Tibial artery (tissue), 4 donors: ENCODE data around the gene ELOVL4.

Experiments
- DNase-seq, 2 donors: peaks; one replicate each; pipeline ENCODE4 v3.0.0-alpha.2; 2019
- H3K27ac ChIP-seq, 2 donors: fragments of 200-600 bp; sonication (generic) in 1 of 2; 1 replicate in 1 of 2; 2 replicates in 1 of 2; pipeline ENCODE4 v1.5.1; 2018 to 2019; ENCODE audit warnings: mild to moderate bottlenecking in 1 of 2
- H3K27me3 ChIP-seq, 2 donors: fragments of 200-600 bp; sonication (generic) in 1 of 2; one replicate each; pipeline versions ENCODE4 v1.5.1 to v1.6.0; 2016 to 2019
- H3K36me3 ChIP-seq, 3 donors: fragments of 200-600 bp; sonication (generic) in 2 of 3; one replicate each; pipeline ENCODE4 v1.5.1; 2016 to 2019; ENCODE audit warnings: mild to moderate bottlenecking in 2 of 3
- H3K4me1 ChIP-seq, 4 donors: fragments of 200-600 bp; sonication (generic) in 2 of 4; 1 replicate in 3 of 4; 2 replicates in 1 of 4; pipeline ENCODE4 v1.5.1; 2016 to 2019
- H3K4me3 ChIP-seq, 2 donors: fragments of 200-600 bp; sonication (generic) in 1 of 2; 1 replicate in 1 of 2; 2 replicates in 1 of 2; pipeline ENCODE4 v1.5.1; 2018 to 2019; ENCODE audit warnings: mild to moderate bottlenecking in 2 of 2
- H3K9me3 ChIP-seq, 3 donors: fragments of 200-600 bp; sonication (generic) in 1 of 3; one replicate each; pipeline ENCODE4 v1.5.1; 2016 to 2019
- intact Hi-C: fragments of 100-400 bp; cut with DNase I; formaldehyde crosslinking; loops from one replicate; pipeline ENCODE4 v1.15.0; 2023; ENCODE audit warnings: low total_unique reads
- TF ChIP-seq, protein P1 (sequence below), 2 experiments: fragments of 200-600 bp in 1 of 2; fragments of 450-650 bp in 1 of 2; IDR thresholded peaks; one replicate each; pipeline ENCODE4 v1.5.1; 2017 to 2019; ENCODE audit warnings: antibody characterized with exemption in 2 of 2, mild to moderate bottlenecking in 1 of 2, moderate library complexity in 1 of 2

ELOVL4 gene

DNA sequence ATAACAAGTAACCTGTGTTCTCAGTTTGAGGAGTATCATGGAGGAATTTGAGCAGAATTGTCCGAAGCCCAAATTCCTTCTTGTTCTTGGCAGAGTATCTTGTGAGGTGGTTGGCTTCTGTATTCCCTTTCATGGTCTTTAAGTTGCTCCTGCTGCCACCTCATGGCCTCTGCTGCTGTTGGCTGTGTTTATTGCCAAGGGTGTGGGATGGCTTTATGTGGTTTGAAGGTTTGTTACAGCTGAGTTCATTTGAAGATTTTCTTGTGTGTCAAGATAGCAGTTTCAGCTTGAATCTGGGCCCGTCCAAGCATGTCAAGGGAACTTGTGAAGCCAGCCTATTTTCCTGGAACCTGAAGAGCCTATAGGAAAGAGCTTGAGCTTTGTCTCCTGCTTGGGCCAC is 36.9 kb upstream of the ELOVL4 start:
- no peak for DNase-seq
- Histone ChIP-seq H3K9me3 (no peaks in the 10 kb centered on the region), H3K27ac (no peak overlapping the region), H3K27me3 (no peaks in the 10 kb centered on the region), H3K36me3 (no peaks in the 10 kb centered on the region), H3K4me1 (no peaks in the 10 kb centered on the region), H3K4me3 (no peak overlapping the region)
- TF ChIP-seq, protein P1, sequence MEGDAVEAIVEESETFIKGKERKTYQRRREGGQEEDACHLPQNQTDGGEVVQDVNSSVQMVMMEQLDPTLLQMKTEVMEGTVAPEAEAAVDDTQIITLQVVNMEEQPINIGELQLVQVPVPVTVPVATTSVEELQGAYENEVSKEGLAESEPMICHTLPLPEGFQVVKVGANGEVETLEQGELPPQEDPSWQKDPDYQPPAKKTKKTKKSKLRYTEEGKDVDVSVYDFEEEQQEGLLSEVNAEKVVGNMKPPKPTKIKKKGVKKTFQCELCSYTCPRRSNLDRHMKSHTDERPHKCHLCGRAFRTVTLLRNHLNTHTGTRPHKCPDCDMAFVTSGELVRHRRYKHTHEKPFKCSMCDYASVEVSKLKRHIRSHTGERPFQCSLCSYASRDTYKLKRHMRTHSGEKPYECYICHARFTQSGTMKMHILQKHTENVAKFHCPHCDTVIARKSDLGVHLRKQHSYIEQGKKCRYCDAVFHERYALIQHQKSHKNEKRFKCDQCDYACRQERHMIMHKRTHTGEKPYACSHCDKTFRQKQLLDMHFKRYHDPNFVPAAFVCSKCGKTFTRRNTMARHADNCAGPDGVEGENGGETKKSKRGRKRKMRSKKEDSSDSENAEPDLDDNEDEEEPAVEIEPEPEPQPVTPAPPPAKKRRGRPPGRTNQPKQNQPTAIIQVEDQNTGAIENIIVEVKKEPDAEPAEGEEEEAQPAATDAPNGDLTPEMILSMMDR (IDR thresholded peaks at IDR 0.05) = no peak
- intact Hi-C loops = no loop called here

DNA sequence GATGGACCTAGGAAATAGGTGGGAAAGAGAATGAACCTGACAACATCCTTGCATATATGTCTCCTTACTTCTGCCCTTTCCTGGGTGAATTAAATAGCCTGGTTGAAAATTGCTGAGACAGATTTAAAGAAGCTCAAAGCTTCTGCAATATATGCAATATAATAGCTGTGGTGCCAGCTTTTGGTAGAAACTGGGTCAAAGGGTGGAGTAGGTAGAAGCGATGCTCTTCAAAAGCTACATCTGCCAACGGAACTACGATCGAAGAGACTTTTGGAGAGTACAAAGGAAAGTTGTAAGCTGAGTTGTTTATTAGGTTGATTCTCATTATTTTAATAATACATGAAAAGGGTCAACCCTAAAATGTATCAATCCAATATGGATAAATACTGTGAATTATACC is 34.3 kb upstream of the ELOVL4 start:
- no peaks in the 10 kb centered on the region for H3K27me3 ChIP-seq
- TF ChIP-seq, protein P1 (IDR thresholded peaks at IDR 0.05) = no peak
- H3K4me1 ChIP-seq = no peaks in the 10 kb centered on the region
- DNase-seq = no peak
- H3K36me3 ChIP-seq = no peaks in the 10 kb centered on the region
- H3K4me3 ChIP-seq = no peak overlapping the region
- no peaks in the 10 kb centered on the region for H3K9me3 ChIP-seq
- intact Hi-C loops = no loop called here
- H3K27ac ChIP-seq = no peak overlapping the region

DNA sequence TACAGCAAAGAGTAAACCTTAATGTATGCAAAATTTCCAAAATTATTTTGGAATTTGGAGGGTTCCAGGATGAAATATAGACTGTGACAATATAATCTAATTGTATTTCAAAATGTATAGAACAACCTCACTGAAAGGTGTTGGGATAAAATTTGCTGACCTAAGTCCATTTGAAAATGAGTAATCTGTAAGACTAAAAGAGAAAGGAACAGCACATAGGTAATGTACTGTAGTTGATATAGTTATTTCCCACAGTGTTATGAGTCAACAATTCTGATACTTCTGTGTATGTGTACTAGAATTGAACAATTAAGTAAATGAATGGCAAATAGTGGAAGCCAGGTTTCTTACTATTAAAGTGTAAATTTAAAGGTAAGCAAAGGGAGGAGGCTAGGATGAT is 23.8 kb upstream of the ELOVL4 start:
- intact Hi-C loops = no loop called here
- H3K9me3 ChIP-seq = peaks cover 0 to 17% (median 11%) of the 10 kb centered on the region in 3 donors
- no peaks in the 10 kb centered on the region for H3K4me1 ChIP-seq
- no peak overlapping the region for H3K27ac ChIP-seq
- H3K27me3 ChIP-seq = no peaks in the 10 kb centered on the region
- H3K36me3 ChIP-seq = no peaks in the 10 kb centered on the region
- DNase-seq = no peak
- no peak overlapping the region for H3K4me3 ChIP-seq
- TF ChIP-seq, protein P1 (IDR thresholded peaks at IDR 0.05) = no peak

DNA sequence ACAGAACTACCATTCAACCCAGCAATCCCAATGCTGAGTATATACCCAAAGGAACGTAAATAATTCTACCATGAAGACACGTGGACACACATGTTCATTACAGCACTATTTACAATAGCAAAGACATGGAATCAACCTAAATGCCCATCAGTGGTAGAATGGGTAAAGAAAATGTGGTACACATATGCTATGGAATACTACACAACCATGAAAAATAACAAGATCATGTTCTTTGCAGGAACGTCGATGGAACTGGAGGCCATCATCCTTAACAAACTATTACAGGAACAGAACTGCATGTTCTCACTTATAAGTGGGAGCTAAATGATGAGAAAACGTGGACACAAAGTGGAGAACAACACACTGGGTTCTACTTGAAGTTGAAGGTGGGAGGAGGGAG is 22.4 kb upstream of the ELOVL4 start:
- H3K9me3 ChIP-seq = peaks cover 0 to 17% (median 11%) of the 10 kb centered on the region in 3 donors

DNA sequence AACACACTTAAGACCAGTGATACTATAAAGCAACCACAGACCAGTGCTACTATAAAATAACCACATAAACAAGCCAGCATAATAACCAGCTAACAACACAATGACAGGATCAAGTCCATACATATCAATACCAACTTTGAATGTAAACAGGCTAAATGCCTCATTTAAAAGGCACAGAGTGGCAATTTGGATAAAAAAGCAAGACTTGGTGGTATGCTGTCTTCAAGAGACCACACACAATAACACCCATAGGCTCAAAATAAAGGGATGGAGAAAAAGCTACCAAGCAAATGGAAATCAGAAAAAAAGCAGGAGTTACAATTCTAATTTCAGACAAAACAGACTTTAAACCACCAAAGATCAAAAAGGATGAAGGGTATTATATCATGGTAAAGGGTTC is 19.8 kb upstream of the ELOVL4 start:
- H3K9me3 ChIP-seq = peaks cover 0 to 17% (median 11%) of the 10 kb centered on the region in 3 donors
- no peak for DNase-seq
- H3K27me3 ChIP-seq = no peaks in the 10 kb centered on the region
- intact Hi-C loops = no loop called here
- H3K27ac ChIP-seq = no peak overlapping the region
- no peaks in the 10 kb centered on the region for H3K4me1 ChIP-seq
- TF ChIP-seq, protein P1 (IDR thresholded peaks at IDR 0.05) = no peak
- H3K36me3 ChIP-seq = no peaks in the 10 kb centered on the region
- no peak overlapping the region for H3K4me3 ChIP-seq

More for the DNA sequence above, 22.4 kb upstream of the ELOVL4 start:
- no peaks in the 10 kb centered on the region for H3K27me3 ChIP-seq
- TF ChIP-seq, protein P1 (IDR thresholded peaks at IDR 0.05) = no peak
- H3K36me3 ChIP-seq = no peaks in the 10 kb centered on the region
- no peaks in the 10 kb centered on the region for H3K4me1 ChIP-seq
- no peak overlapping the region for H3K27ac ChIP-seq
- no peak for DNase-seq
- H3K4me3 ChIP-seq = no peak overlapping the region
- intact Hi-C loops = no loop called here

DNA sequence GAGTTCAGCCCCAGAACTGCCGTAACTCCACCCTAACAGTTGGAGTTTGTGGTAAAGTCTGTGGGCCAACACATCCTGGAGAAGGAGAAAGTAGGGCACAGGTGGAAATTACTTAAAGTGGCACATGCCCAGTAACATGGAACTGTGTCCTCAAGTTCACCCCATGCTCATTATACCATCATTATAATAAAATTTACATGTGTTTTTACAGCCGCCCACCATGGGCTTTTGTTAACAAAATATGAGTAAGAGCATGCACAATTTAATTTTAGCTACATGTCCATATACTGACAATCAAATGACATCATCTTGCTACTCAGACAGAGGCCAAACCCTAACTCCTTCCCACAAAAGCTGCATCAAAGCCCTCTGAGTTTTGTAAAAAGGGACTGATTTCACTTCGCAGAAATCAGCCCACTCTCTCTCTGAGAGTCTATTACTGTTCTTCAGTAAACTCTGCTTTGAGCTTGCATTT is 17.3 kb upstream of the ELOVL4 start:
- H3K4me1 ChIP-seq = no peaks in the 10 kb centered on the region
- no peak overlapping the region for H3K4me3 ChIP-seq
- TF ChIP-seq, protein P1 (IDR thresholded peaks at IDR 0.05) = no peak
- intact Hi-C loops = no loop called here
- peaks cover 0 to 7% (median 6%) of the 10 kb centered on the region in 3 donors for H3K9me3 ChIP-seq
- H3K36me3 ChIP-seq = no peaks in the 10 kb centered on the region
- no peak overlapping the region for H3K27ac ChIP-seq
- no peak for DNase-seq
- no peaks in the 10 kb centered on the region for H3K27me3 ChIP-seq
